Left lung (tissue), 10 donors: ENCODE results near the gene PODXL. TPM values are rescaled to one million over a fixed set of nuclear protein-coding genes. Genes with fewer than 3 reads are reported as not detected.

Experiments
- ATAC-seq: fragments of 200-7000 bp; cut with Tn5 transposase; one replicate; pipeline ENCODE4 v1.9.1; 2020; ENCODE audit warnings: moderate library complexity
- DNase-seq, 4 donors: peaks; one replicate each; pipeline ENCODE4 v3.0.0-alpha.2; 2013 to 2020
- H3K27ac ChIP-seq, 2 donors: fragments of 200-600 bp; sonication (generic) in 1 of 2; one replicate each; pipeline versions ENCODE4 v1.5.0 to v1.8.0; 2020 to 2021
- H3K27me3 ChIP-seq, 2 donors: fragments of 200-600 bp; sonication (generic) in 1 of 2; one replicate each; pipeline versions ENCODE4 v1.5.0 to v1.8.0; 2020 to 2021
- H3K36me3 ChIP-seq, 2 donors: fragments of 200-600 bp; sonication (generic) in 1 of 2; one replicate each; pipeline versions ENCODE4 v1.5.0 to v1.8.0; 2020 to 2021
- H3K4me1 ChIP-seq, 2 donors: fragments of 200-600 bp; one replicate each; pipeline ENCODE4 v1.8.0; 2021
- H3K4me3 ChIP-seq, 2 donors: fragments of 200-600 bp; sonication (generic) in 1 of 2; one replicate each; pipeline versions ENCODE4 v1.5.0 to v1.8.0; 2020 to 2021; ENCODE audit warnings: mild to moderate bottlenecking in 1 of 2
- H3K9me3 ChIP-seq, 2 donors: fragments of 200-600 bp; sonication (generic) in 1 of 2; one replicate each; pipeline versions ENCODE4 v1.5.0 to v1.8.0; 2020 to 2021
- CTCF ChIP-seq, 2 donors: fragments of 200-600 bp; sonication (generic) in 1 of 2; IDR thresholded peaks; one replicate each; pipeline versions ENCODE4 v1.5.0 to v1.8.0; 2021; ENCODE audit warnings: antibody characterized with exemption in 2 of 2
- intact Hi-C, 2 donors: fragments of 100-400 bp; cut with DNase I; formaldehyde crosslinking; loops; one replicate each; pipeline versions ENCODE4 v1.11.2 to v1.14.2; 2022
- polyA plus RNA-seq, 6 donors: library from polyadenylated mRNA; unstranded; fragments of 120-200 nt; gene quantifications; one replicate each; pipeline ENCODE4 v1.2.1, GENCODE V29; 2013; ENCODE audit not compliant: insufficient read length in 6 of 6
- total RNA-seq, 2 donors: library from RNA; stranded (reverse); fragmentation: NEBNext Ultra II Directional; extraction: Animal tissue kit (Norgen Biotek cat#: 25700); gene quantifications; one replicate each; pipeline ENCODE4 v1.2.1, GENCODE V29; 2021
- donor health status: DM: no; HTN: yes; CAD: no.
- donor health status: DM: no; HTN: no; CAD: no.

The PODXL gene
- total and polyA plus RNA-seq, 8 donors = 52.3 to 124 (median 63.0) TPM

GRCh38 chr7:131540491-131541162 lies 15.8 kb downstream of the PODXL start:
- peaks cover 0 to 28% of the 10 kb centered on the region in 2 donors for H3K4me1 ChIP-seq
- intact Hi-C loops = no loop called here
- H3K4me3 ChIP-seq = no peak overlapping the region
- no peaks in the 10 kb centered on the region for H3K27me3 ChIP-seq
- peak overlapping the region; percentile 39 to 70 for H3K27ac ChIP-seq
- peak; percentile 41 for ATAC-seq
- no peak for DNase-seq
- TF ChIP-seq CTCF (IDR thresholded peaks at IDR 0.05) = no peak
- no peaks in the 10 kb centered on the region for H3K36me3 ChIP-seq
- H3K9me3 ChIP-seq = no peaks in the 10 kb centered on the region

- no peak for ATAC-seq
- intact Hi-C loops = no loop called here
- H3K4me3 ChIP-seq = no peak overlapping the region
Measured at GRCh38 chr7:131538813-131539179, 17.6 kb downstream of the PODXL start.

GRCh38 chr7:131538071-131538812 lies 18.2 kb downstream of the PODXL start:
- intact Hi-C loops = no loop called here
- ATAC-seq (no peak), DNase-seq (no peak)
- Histone ChIP-seq H3K27me3 (no peaks in the 10 kb centered on the region), H3K4me3 (no peak overlapping the region), H3K9me3 (no peaks in the 10 kb centered on the region), H3K36me3 (no peaks in the 10 kb centered on the region), H3K27ac (peak overlapping the region; percentile 24 to 53), H3K4me1 (peaks cover 0 to 32% of the 10 kb centered on the region in 2 donors)
- no peak for TF ChIP-seq CTCF (IDR thresholded peaks at IDR 0.05)

More at GRCh38 chr7:131538813-131539179, 17.6 kb downstream of the PODXL start:
- H3K4me1 ChIP-seq = peaks cover 0 to 26% of the 10 kb centered on the region in 2 donors
- DNase-seq = no peak
- H3K36me3 ChIP-seq = no peaks in the 10 kb centered on the region
- H3K9me3 ChIP-seq = no peaks in the 10 kb centered on the region
- H3K27me3 ChIP-seq = no peaks in the 10 kb centered on the region
- peak overlapping the region; percentile 24 to 53 for H3K27ac ChIP-seq
- no peak for TF ChIP-seq CTCF (IDR thresholded peaks at IDR 0.05)

- Histone ChIP-seq H3K9me3 (no peaks in the 10 kb centered on the region), H3K27me3 (no peaks in the 10 kb centered on the region), H3K27ac (no peak overlapping the region), H3K4me1 (peaks cover 0 to 33% of the 10 kb centered on the region in 2 donors), H3K36me3 (no peaks in the 10 kb centered on the region), H3K4me3 (no peak overlapping the region)
- DNase-seq = no peak
- intact Hi-C loops = no loop called here
- ATAC-seq = no peak
- TF ChIP-seq CTCF (IDR thresholded peaks at IDR 0.05) = no peak
Measured at GRCh38 chr7:131537571-131537978, 18.9 kb downstream of the PODXL start.

GRCh38 chr7:131536361-131536849 lies 20.0 kb downstream of the PODXL start:
- ATAC-seq = no peak
- Histone ChIP-seq H3K36me3 (no peaks in the 10 kb centered on the region), H3K27ac (no peak overlapping the region), H3K9me3 (no peaks in the 10 kb centered on the region), H3K4me1 (peaks cover 0 to 33% of the 10 kb centered on the region in 2 donors), H3K27me3 (no peaks in the 10 kb centered on the region), H3K4me3 (no peak overlapping the region)
- TF ChIP-seq CTCF (IDR thresholded peaks at IDR 0.05) = no peak
- intact Hi-C loops = no loop called here
- no peak for DNase-seq
